ENCODE data around the gene PIK3CD. TPM values are rescaled to one million over a fixed set of nuclear protein-coding genes. Genes with fewer than 3 reads are reported as not detected.

PIK3CD gene
- polyA plus RNA-seq, 1 donor from 2014 or later, result 4.2 TPM

DNA sequence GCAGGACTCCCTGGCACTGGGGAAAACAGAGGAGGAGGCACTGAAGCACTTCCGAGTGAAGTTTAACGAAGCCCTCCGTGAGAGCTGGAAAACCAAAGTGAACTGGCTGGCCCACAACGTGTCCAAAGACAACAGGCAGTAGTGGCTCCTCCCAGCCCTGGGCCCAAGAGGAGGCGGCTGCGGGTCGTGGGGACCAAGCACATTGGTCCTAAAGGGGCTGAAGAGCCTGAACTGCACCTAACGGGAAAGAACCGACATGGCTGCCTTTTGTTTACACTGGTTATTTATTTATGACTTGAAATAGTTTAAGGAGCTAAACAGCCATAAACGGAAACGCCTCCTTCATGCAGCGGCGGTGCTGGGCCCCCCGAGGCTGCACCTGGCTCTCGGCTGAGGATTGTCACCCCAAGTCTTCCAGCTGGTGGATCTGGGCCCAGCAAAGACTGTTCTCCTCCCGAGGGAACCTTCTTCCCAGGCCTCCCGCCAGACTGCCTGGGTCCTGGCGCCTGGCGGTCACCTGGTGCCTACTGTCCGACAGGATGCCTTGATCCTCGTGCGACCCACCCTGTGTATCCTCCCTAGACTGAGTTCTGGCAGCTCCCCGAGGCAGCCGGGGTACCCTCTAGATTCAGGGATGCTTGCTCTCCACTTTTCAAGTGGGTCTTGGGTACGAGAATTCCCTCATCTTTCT lies 75.5 kb downstream of the PIK3CD start:
- no peaks in the 10 kb centered on the region for H3K9me3 ChIP-seq (ENCODE audit: low read length)
- H3K27me3 ChIP-seq (ENCODE audit: insufficient read depth, low read depth, low read length), result no peaks in the 10 kb centered on the region
- TF ChIP-seq TAF1 (IDR thresholded peaks at IDR 0.05; ENCODE audit: low read depth) (no peak), EP300 (conservative IDR thresholded peaks at IDR 0.05; ENCODE audit: poor library complexity, severe bottlenecking) (no peak)
- H4K20me1 ChIP-seq (ENCODE audit: insufficient read depth), result no peaks in the 10 kb centered on the region
- H3K36me3 ChIP-seq (ENCODE audit: insufficient read depth, low read length), result no peaks in the 10 kb centered on the region
- H2AFZ ChIP-seq (ENCODE audit: low read depth, low read length), result no peak overlapping the region
- H3K9ac ChIP-seq (ENCODE audit: low read length), result no peak overlapping the region
- H3K79me2 ChIP-seq (replicated peaks; ENCODE audit: insufficient read depth, low read length), result no peaks in the 10 kb centered on the region
- no peak overlapping the region for H3K4me3 ChIP-seq (ENCODE audit: low read length)
- H3K27ac ChIP-seq (ENCODE audit: low read length), result no peak overlapping the region
- H3F3A ChIP-seq (ENCODE audit: insufficient read depth, low read length, poor library complexity, severe bottlenecking), result no peaks in the 10 kb centered on the region
- H3K4me2 ChIP-seq (ENCODE audit: low read length), result no peak overlapping the region
- H3K9me2 ChIP-seq (ENCODE audit: insufficient read depth, low read length), result no peaks in the 10 kb centered on the region

DNA sequence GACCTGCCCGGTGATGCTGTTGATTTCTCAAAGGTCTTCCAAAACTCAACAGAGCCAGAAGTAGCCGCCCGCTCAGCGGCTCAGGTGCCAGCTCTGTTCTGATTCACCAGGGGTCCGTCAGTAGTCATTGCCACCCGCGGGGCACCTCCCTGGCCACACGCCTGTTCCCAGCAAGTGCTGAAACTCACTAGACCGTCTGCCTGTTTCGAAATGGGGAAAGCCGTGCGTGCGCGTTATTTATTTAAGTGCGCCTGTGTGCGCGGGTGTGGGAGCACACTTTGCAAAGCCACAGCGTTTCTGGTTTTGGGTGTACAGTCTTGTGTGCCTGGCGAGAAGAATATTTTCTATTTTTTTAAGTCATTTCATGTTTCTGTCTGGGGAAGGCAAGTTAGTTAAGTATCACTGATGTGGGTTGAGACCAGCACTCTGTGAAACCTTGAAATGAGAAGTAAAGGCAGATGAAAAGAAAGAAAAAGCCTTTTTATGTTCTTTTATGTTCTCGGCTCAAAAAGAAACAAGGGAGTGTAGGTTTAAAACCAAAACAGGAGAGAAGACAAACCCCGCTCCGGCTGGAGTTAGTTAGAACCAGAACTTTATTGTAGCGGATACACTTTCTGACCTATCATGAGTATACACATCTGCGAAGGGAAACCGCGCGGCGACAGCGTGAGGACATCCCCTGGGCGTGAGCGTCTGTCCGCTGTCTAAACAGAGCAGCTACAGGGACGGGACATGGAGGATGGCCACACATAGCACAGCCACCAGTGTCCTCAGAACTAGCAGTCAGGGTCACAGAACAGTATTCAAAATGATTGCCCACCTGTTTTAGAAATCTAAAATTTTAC lies 77.1 kb downstream of the PIK3CD start:
- no peak overlapping the region for H3K9ac ChIP-seq (ENCODE audit: low read length)
- TF ChIP-seq EZH2 (IDR thresholded peaks at IDR 0.05; ENCODE audit: borderline replicate concordance, insufficient read depth, low read length, poor library complexity, severe bottlenecking), result no peak
- TF ChIP-seq, protein P1, sequence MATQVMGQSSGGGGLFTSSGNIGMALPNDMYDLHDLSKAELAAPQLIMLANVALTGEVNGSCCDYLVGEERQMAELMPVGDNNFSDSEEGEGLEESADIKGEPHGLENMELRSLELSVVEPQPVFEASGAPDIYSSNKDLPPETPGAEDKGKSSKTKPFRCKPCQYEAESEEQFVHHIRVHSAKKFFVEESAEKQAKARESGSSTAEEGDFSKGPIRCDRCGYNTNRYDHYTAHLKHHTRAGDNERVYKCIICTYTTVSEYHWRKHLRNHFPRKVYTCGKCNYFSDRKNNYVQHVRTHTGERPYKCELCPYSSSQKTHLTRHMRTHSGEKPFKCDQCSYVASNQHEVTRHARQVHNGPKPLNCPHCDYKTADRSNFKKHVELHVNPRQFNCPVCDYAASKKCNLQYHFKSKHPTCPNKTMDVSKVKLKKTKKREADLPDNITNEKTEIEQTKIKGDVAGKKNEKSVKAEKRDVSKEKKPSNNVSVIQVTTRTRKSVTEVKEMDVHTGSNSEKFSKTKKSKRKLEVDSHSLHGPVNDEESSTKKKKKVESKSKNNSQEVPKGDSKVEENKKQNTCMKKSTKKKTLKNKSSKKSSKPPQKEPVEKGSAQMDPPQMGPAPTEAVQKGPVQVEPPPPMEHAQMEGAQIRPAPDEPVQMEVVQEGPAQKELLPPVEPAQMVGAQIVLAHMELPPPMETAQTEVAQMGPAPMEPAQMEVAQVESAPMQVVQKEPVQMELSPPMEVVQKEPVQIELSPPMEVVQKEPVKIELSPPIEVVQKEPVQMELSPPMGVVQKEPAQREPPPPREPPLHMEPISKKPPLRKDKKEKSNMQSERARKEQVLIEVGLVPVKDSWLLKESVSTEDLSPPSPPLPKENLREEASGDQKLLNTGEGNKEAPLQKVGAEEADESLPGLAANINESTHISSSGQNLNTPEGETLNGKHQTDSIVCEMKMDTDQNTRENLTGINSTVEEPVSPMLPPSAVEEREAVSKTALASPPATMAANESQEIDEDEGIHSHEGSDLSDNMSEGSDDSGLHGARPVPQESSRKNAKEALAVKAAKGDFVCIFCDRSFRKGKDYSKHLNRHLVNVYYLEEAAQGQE (IDR thresholded peaks at IDR 0.05; ENCODE audit: borderline replicate concordance), result no peak
- no peak for TF ChIP-seq TAF1 (IDR thresholded peaks at IDR 0.05; ENCODE audit: low read depth)
- TF ChIP-seq, protein P2, sequence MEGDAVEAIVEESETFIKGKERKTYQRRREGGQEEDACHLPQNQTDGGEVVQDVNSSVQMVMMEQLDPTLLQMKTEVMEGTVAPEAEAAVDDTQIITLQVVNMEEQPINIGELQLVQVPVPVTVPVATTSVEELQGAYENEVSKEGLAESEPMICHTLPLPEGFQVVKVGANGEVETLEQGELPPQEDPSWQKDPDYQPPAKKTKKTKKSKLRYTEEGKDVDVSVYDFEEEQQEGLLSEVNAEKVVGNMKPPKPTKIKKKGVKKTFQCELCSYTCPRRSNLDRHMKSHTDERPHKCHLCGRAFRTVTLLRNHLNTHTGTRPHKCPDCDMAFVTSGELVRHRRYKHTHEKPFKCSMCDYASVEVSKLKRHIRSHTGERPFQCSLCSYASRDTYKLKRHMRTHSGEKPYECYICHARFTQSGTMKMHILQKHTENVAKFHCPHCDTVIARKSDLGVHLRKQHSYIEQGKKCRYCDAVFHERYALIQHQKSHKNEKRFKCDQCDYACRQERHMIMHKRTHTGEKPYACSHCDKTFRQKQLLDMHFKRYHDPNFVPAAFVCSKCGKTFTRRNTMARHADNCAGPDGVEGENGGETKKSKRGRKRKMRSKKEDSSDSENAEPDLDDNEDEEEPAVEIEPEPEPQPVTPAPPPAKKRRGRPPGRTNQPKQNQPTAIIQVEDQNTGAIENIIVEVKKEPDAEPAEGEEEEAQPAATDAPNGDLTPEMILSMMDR (IDR thresholded peaks at IDR 0.05; ENCODE audit: poor library complexity, severe bottlenecking), result no peak
- TF ChIP-seq SMC3 (conservative IDR thresholded peaks at IDR 0.05; ENCODE audit: poor library complexity), result no peak
- TF ChIP-seq MXI1 (conservative IDR thresholded peaks at IDR 0.05; ENCODE audit: poor library complexity, severe bottlenecking), result no peak
- no peak for TF ChIP-seq RAD21 (conservative IDR thresholded peaks at IDR 0.05)
- TF ChIP-seq POLR2AphosphoS5 (IDR thresholded peaks at IDR 0.05), result no peak
- TF ChIP-seq EP300 (conservative IDR thresholded peaks at IDR 0.05; ENCODE audit: poor library complexity, severe bottlenecking), result no peak

More for the DNA sequence above, 77.1 kb downstream of the PIK3CD start:
- Histone ChIP-seq H3K4me3 (ENCODE audit: low read length) (no peak overlapping the region), H3K9me3 (ENCODE audit: low read length) (no peaks in the 10 kb centered on the region), H3K36me3 (ENCODE audit: insufficient read depth, low read length) (no peaks in the 10 kb centered on the region), H3K79me2 (replicated peaks; ENCODE audit: insufficient read depth, low read length) (no peaks in the 10 kb centered on the region), H4K20me1 (ENCODE audit: insufficient read depth) (no peaks in the 10 kb centered on the region), H3K4me2 (ENCODE audit: low read length) (no peak overlapping the region), H2AFZ (ENCODE audit: low read depth, low read length) (no peak overlapping the region), H3K27me3 (ENCODE audit: insufficient read depth, low read depth, low read length) (no peaks in the 10 kb centered on the region), H3F3A (ENCODE audit: insufficient read depth, low read length, poor library complexity, severe bottlenecking) (no peaks in the 10 kb centered on the region), H3K27ac (ENCODE audit: low read length) (no peak overlapping the region), H3K9me2 (ENCODE audit: insufficient read depth, low read length) (no peaks in the 10 kb centered on the region)
